Neuronal stem cell (in vitro differentiated cells): ENCODE results near the gene EEF1B2.
A peak's percentile ranks its signal among the peaks of the same experiment; 100 is the strongest.

ENCODE experiments used
- DNase-seq: peaks from one replicate; pipeline ENCODE4 v3.0.0-alpha.2; 2013; ENCODE audit warnings: low spot score
- H2AFZ ChIP-seq: one replicate; pipeline ENCODE4 v1.6.1; 2013; ENCODE audit warnings: mild to moderate bottlenecking, low read length, inconsistent platforms
- H2AK5ac ChIP-seq: 2 replicates; pipeline ENCODE4 v1.6.1; 2013; ENCODE audit warnings: low read depth, mild to moderate bottlenecking, inconsistent platforms, low read length, moderate library complexity, mixed read lengths
- H2BK120ac ChIP-seq: 2 replicates; pipeline ENCODE4 v1.6.1; 2013; ENCODE audit warnings: low read depth, mild to moderate bottlenecking, inconsistent platforms, low read length, moderate library complexity, mixed read lengths
- H2BK12ac ChIP-seq: one replicate; pipeline ENCODE4 v1.6.1; 2013; ENCODE audit warnings: low read length, inconsistent platforms
- H2BK15ac ChIP-seq: 2 replicates; pipeline ENCODE4 v1.6.1; 2013; ENCODE audit warnings: mild to moderate bottlenecking, low read length, inconsistent platforms, mixed read lengths
- H2BK5ac ChIP-seq: one replicate; pipeline ENCODE4 v1.6.1; 2013; ENCODE audit warnings: inconsistent platforms, mild to moderate bottlenecking, low read length, moderate library complexity
- H3K14ac ChIP-seq: one replicate; pipeline ENCODE4 v1.6.1; 2013; ENCODE audit warnings: low read length, inconsistent platforms
- H3K18ac ChIP-seq: 2 replicates; pipeline ENCODE4 v1.6.1; 2013; ENCODE audit warnings: low read length, inconsistent platforms
- H3K23ac ChIP-seq: 2 replicates; pipeline ENCODE4 v1.6.1; 2013; ENCODE audit warnings: low read depth, mild to moderate bottlenecking, mixed read lengths, low read length, inconsistent platforms; ENCODE audit not compliant: poor library complexity
- H3K27ac ChIP-seq: replicated peaks from 3 replicates; pipeline ENCODE4 v1.5.1; 2013; ENCODE audit warnings: low read length, inconsistent platforms
- H3K27me3 ChIP-seq, 3 experiments: 2 replicates each; pipeline ENCODE4 v1.6.1; 2013; ENCODE audit warnings: low read length in 3 of 3, mild to moderate bottlenecking in 2 of 3, inconsistent platforms in 1 of 3, low read depth in 1 of 3, mixed read lengths in 1 of 3, moderate library complexity in 1 of 3; ENCODE audit not compliant: control insufficient read depth in 3 of 3, insufficient read depth in 3 of 3
- H3K36me3 ChIP-seq, 2 donors: replicated peaks in 1 of 2; 2 replicates each; pipeline ENCODE4 v1.6.1; 2013; ENCODE audit warnings: low read length in 2 of 2; ENCODE audit not compliant: control insufficient read depth in 2 of 2, insufficient read depth in 2 of 2
- H3K4ac ChIP-seq: 2 replicates; pipeline ENCODE4 v1.6.1; 2013; ENCODE audit warnings: inconsistent platforms, mild to moderate bottlenecking, low read length, moderate library complexity
- H3K4me1 ChIP-seq, 2 donors: 1 replicate in 1 of 2; 2 replicates in 1 of 2; pipeline ENCODE4 v1.6.1; 2013; ENCODE audit warnings: low read length in 2 of 2, low read depth in 1 of 2; ENCODE audit not compliant: control insufficient read depth in 2 of 2, insufficient read depth in 1 of 2
- H3K4me2 ChIP-seq: one replicate; pipeline ENCODE4 v1.6.1; 2013; ENCODE audit warnings: mild to moderate bottlenecking, low read length, inconsistent platforms; ENCODE audit not compliant: insufficient read depth, poor library complexity, severe bottlenecking
- H3K4me3 ChIP-seq, 2 donors: 2 replicates each; pipeline ENCODE4 v1.5.1; 2013; ENCODE audit warnings: low read length in 2 of 2, mild to moderate bottlenecking in 2 of 2, inconsistent platforms in 1 of 2, moderate library complexity in 1 of 2
- H3K79me1 ChIP-seq: one replicate; pipeline ENCODE4 v1.6.1; 2013; ENCODE audit warnings: low read depth, mild to moderate bottlenecking, inconsistent platforms, low read length, moderate library complexity
- H3K9ac ChIP-seq: one replicate; pipeline ENCODE4 v1.6.1; 2013; ENCODE audit warnings: mild to moderate bottlenecking, low read depth, low read length, inconsistent platforms; ENCODE audit not compliant: poor library complexity
- H3K9me3 ChIP-seq, 2 donors: replicated peaks in 1 of 2; 2 replicates each; pipeline versions ENCODE3 to v1.6.1; 2013; ENCODE audit warnings: low read length in 2 of 2, mild to moderate bottlenecking in 2 of 2, inconsistent platforms in 1 of 2, low read depth in 1 of 2, mixed read lengths in 1 of 2, moderate library complexity in 1 of 2; ENCODE audit not compliant: control insufficient read depth in 2 of 2, insufficient read depth in 1 of 2
- H4K8ac ChIP-seq: one replicate; pipeline ENCODE4 v1.6.1; 2013; ENCODE audit warnings: low read depth, mild to moderate bottlenecking, inconsistent platforms, low read length, moderate library complexity
- H4K91ac ChIP-seq: one replicate; pipeline ENCODE4 v1.6.1; 2013; ENCODE audit warnings: low read length, low read depth, mild to moderate bottlenecking, inconsistent platforms; ENCODE audit not compliant: poor library complexity
- WGBS, 2 donors: extraction: QIAGEN DNeasy Blood & Tissue Kit; methylation state at CpG; one replicate each; pipeline ENCODE4 v1.1.7; 2013; ENCODE audit warnings: missing lambda C conversion rate in 2 of 2, mixed read lengths in 1 of 2; ENCODE audit not compliant: insufficient read length in 2 of 2, insufficient replicate concordance in 1 of 2; ENCODE audit errors: extremely low coverage in 2 of 2; 5-methylcytosine and 5-hydroxymethylcytosine counted together

The EEF1B2 gene

GRCh38 chr2:206193671-206194357, 34.1 kb downstream of the EEF1B2 start:
- Histone ChIP-seq H3K4ac (no peak overlapping the region), H3K27ac (no peak overlapping the region), H2BK15ac (no peak overlapping the region), H3K27me3 (no peaks in the 10 kb centered on the region), H3K79me1 (no peaks in the 10 kb centered on the region), H3K4me1 (peaks cover 0 to 3% of the 10 kb centered on the region in 2 donors), H2BK5ac (no peak overlapping the region), H3K23ac (no peak overlapping the region), H2AFZ (peak overlapping the region; percentile 7), H3K4me3 (no peak overlapping the region), H2BK12ac (no peak overlapping the region), H3K36me3 (no peaks in the 10 kb centered on the region), H2AK5ac (no peak overlapping the region), H3K9me3 (no peaks in the 10 kb centered on the region), H2BK120ac (no peak overlapping the region), H3K9ac (no peak overlapping the region), H3K14ac (no peak overlapping the region), H4K91ac (no peak overlapping the region), H4K8ac (no peak overlapping the region), H3K18ac (no peak overlapping the region), H3K4me2 (no peak overlapping the region)
- no peak for DNase-seq
- no CpG with 5 or more reads among the region's 2 CpGs for WGBS, 2 donors

- no peaks in the 10 kb centered on the region for H3K27me3 ChIP-seq
- H2BK5ac ChIP-seq: no peak overlapping the region
- no peak overlapping the region for H2BK120ac ChIP-seq
- peaks cover 0 to 3% of the 10 kb centered on the region in 2 donors for H3K9me3 ChIP-seq
- no peak overlapping the region for H4K8ac ChIP-seq
- no peak overlapping the region for H3K18ac ChIP-seq
- DNase-seq: no peak
- H3K23ac ChIP-seq: no peak overlapping the region
- H2BK12ac ChIP-seq: no peak overlapping the region
- no peak overlapping the region for H4K91ac ChIP-seq
- H3K27ac ChIP-seq: no peak overlapping the region
- no CpG with 5 or more reads among the region's 1 CpG for WGBS, 2 donors
- no peak overlapping the region for H3K4me2 ChIP-seq
- no peaks in the 10 kb centered on the region for H3K79me1 ChIP-seq
- no peak overlapping the region for H3K9ac ChIP-seq
- H3K14ac ChIP-seq: no peak overlapping the region
- no peaks in the 10 kb centered on the region for H3K36me3 ChIP-seq
- H2AFZ ChIP-seq: no peak overlapping the region
- H3K4me3 ChIP-seq: no peak overlapping the region
- no peak overlapping the region for H2BK15ac ChIP-seq
- no peak overlapping the region for H3K4ac ChIP-seq
- H3K4me1 ChIP-seq: peaks cover 0 to 3% of the 10 kb centered on the region in 2 donors
- no peak overlapping the region for H2AK5ac ChIP-seq
Observed at GRCh38 chr2:206198677-206199076, 39.0 kb downstream of the EEF1B2 start.

DNA sequence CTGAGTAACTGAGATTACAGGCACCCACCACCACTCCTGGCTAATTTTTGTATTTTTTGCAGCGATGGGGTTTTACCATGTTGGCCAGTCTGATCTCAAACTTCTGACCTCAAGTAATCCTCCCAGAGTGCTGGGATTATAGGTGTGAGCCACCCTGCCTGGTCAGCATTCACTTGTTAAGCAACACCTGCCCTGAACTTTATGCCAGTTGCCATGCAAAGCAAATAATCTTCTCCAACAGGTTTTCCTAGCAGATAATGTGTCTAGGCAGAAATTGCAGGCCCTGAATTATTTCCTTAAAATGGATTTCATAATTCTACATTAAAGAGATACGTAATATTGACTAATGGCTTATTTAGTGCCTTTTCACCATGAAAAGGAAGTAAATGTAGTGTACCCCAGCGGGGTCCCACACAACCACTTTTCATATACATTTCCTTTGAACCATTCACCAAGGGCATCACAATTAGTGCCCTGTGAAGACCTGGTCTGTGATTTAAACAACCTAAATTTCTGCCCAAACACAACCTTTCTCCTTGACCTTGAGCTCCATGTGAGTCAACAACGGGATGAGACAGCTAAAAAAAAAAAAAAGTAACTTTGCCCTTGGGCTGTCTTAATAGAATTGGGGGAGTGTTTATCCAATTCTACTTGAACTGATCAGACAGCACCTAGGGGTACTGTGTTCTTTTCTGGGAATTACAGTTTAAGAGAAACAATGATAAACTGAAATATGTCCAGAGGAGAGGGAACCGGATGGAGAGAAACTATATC, 41.6 kb downstream of the EEF1B2 start:
- H3K4me1 ChIP-seq: no peaks in the 10 kb centered on the region
- no peak overlapping the region for H3K9ac ChIP-seq
- H3K27ac ChIP-seq: no peak overlapping the region
- H3K14ac ChIP-seq: no peak overlapping the region
- H3K4ac ChIP-seq: no peak overlapping the region
- no peak overlapping the region for H3K4me2 ChIP-seq
- H2BK120ac ChIP-seq: no peak overlapping the region
- H4K91ac ChIP-seq: no peak overlapping the region
- no peak for DNase-seq
- H2BK5ac ChIP-seq: no peak overlapping the region
- no peak overlapping the region for H2BK12ac ChIP-seq
- peaks cover 0 to 3% of the 10 kb centered on the region in 2 donors for H3K9me3 ChIP-seq
- H3K36me3 ChIP-seq: no peaks in the 10 kb centered on the region
- H2AK5ac ChIP-seq: no peak overlapping the region
- no peaks in the 10 kb centered on the region for H3K79me1 ChIP-seq
- H3K27me3 ChIP-seq: no peaks in the 10 kb centered on the region
- no peak overlapping the region for H2BK15ac ChIP-seq
- no peak overlapping the region for H3K18ac ChIP-seq
- no peak overlapping the region for H3K4me3 ChIP-seq
- WGBS, 2 donors: no CpG with 5 or more reads among the region's 5 CpGs
- H3K23ac ChIP-seq: no peak overlapping the region
- no peak overlapping the region for H2AFZ ChIP-seq
- H4K8ac ChIP-seq: no peak overlapping the region

DNA sequence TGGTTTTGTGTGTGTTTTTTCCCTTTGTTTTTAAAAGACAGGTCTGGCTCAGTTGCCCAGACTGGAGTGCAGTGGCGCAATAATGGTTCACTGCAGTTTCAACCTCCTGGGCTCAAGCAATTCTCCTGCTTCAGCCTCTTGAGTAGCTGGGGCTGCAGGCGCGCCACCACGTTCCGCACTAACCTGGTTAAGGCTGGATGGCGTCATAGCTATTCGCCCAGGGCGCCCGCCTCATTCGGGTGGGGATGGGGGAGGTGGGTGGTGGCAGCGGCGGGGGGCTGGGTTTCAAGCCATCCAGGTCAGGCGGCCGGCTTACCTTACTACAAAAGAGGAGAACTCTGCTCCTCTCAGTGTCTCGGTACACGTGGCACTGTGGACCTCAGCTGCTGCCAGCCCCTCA, 42.8 kb downstream of the EEF1B2 start:
- Histone ChIP-seq H2AFZ (no peak overlapping the region), H2BK5ac (no peak overlapping the region), H3K27ac (no peak overlapping the region), H4K91ac (no peak overlapping the region), H3K4me3 (no peak overlapping the region), H4K8ac (peak overlapping the region; percentile 43), H3K9me3 (peaks cover 0 to 3% of the 10 kb centered on the region in 2 donors), H2BK12ac (no peak overlapping the region), H3K36me3 (no peaks in the 10 kb centered on the region), H3K27me3 (no peaks in the 10 kb centered on the region), H3K4me1 (no peaks in the 10 kb centered on the region), H3K9ac (peak overlapping the region; percentile 44), H3K18ac (no peak overlapping the region), H3K4me2 (no peak overlapping the region), H3K79me1 (no peaks in the 10 kb centered on the region), H3K23ac (no peak overlapping the region), H2BK15ac (peak overlapping the region; percentile 58), H3K4ac (peak overlapping the region; percentile 37), H3K14ac (no peak overlapping the region), H2AK5ac (peak overlapping the region; percentile 13), H2BK120ac (no peak overlapping the region)
- WGBS, 2 donors: no CpG with 5 or more reads among the region's 16 CpGs
- DNase-seq: no peak
